Endothelial cell of umbilical vein (primary cell): ENCODE results near the gene BCAR3. TPM values are rescaled to one million over a fixed set of nuclear protein-coding genes. Genes with fewer than 3 reads are reported as not detected.

Source experiments
- BruUV-seq: library from RNA; stranded (reverse); fragments of 400-500 nt; replicated peaks from 2 replicates; lab custom pipeline; 2021; lab: Mats Ljungman, UMichigan
- CTCF ChIA-PET: fragments of 300-600, 350-600 bp; sonication (Branson Sonifier 250); formaldehyde crosslinking; loops from one replicate; lab custom pipeline; 2021; ENCODE audit warnings: antibody characterized with exemption, inconsistent platforms; lab: Charles Lee
- POLR2A ChIA-PET: fragments of 300-600, 350-600 bp; sonication (Branson Sonifier 250); formaldehyde crosslinking; loops from one replicate; lab custom pipeline; 2021; ENCODE audit warnings: antibody characterized with exemption, inconsistent platforms; lab: Charles Lee
- DNase-seq: peaks from one replicate; pipeline ENCODE4 v3.0.0-alpha.2; 2011; ENCODE audit warnings: low read depth, low spot score
- FAIRE-seq: peaks from 2 replicates; lab custom pipeline; 2011; peaks lifted over from hg19 to GRCh38; lab: Jason Lieb, UNC
- H2AFZ ChIP-seq: 2 replicates; pipeline ENCODE4 v1.6.0; 2012; ENCODE audit warnings: low read depth, low read length, control low read depth, inconsistent platforms
- H3K27ac ChIP-seq: 2 replicates; pipeline ENCODE4 v1.5.1; 2011; ENCODE audit warnings: low read depth, mild to moderate bottlenecking, control low read depth, low read length, moderate library complexity; ENCODE audit not compliant: insufficient read depth
- H3K27me3 ChIP-seq, 2 experiments: 2 replicates each; pipeline versions ENCODE4 v1.6.0 to v1.6.1; 2011; ENCODE audit warnings: low read length in 2 of 2, mixed read lengths in 1 of 2; ENCODE audit not compliant: control insufficient read depth in 2 of 2, insufficient read depth in 2 of 2
- H3K36me3 ChIP-seq, 2 experiments: 2 replicates in 1 of 2; 3 replicates in 1 of 2; pipeline ENCODE4 v1.5.1; 2011; ENCODE audit warnings: low read length in 2 of 2, mild to moderate bottlenecking in 1 of 2, moderate library complexity in 1 of 2; ENCODE audit not compliant: control insufficient read depth in 2 of 2, insufficient read depth in 2 of 2; ENCODE audit errors: extremely low read depth in 1 of 2
- H3K4me1 ChIP-seq: 3 replicates; pipeline ENCODE4 v1.5.1; 2011; ENCODE audit warnings: mild to moderate bottlenecking, low read length; ENCODE audit not compliant: control insufficient read depth, insufficient read depth; ENCODE audit errors: extremely low read depth
- H3K4me2 ChIP-seq: 2 replicates; pipeline ENCODE4 v1.6.1; 2011; ENCODE audit warnings: low read length, control low read depth, mixed read lengths; ENCODE audit not compliant: insufficient read depth
- H3K4me3 ChIP-seq, 3 experiments: fragments of 200-600 bp in 1 of 3; sonication (generic), shearing (Covaris generic) in 1 of 3; replicated peaks in 1 of 3; 2 replicates each; pipeline ENCODE4 v1.5.1; 2011 to 2016; ENCODE audit warnings: control low read depth in 3 of 3, low read length in 3 of 3, mild to moderate bottlenecking in 2 of 3, inconsistent platforms in 1 of 3, low read depth in 1 of 3, moderate library complexity in 1 of 3; ENCODE audit not compliant: insufficient read depth in 1 of 3
- H3K79me2 ChIP-seq: 2 replicates; pipeline ENCODE4 v1.6.0; 2012; ENCODE audit warnings: low read length, inconsistent platforms; ENCODE audit not compliant: control insufficient read depth, insufficient read depth
- H3K9ac ChIP-seq: replicated peaks from 2 replicates; pipeline ENCODE3; 2011; ENCODE audit warnings: low read length, control low read depth; ENCODE audit not compliant: insufficient read depth; ENCODE audit errors: extremely low read depth
- H3K9me1 ChIP-seq: replicated peaks from 3 replicates; pipeline ENCODE4 v1.6.0; 2011; ENCODE audit warnings: mild to moderate bottlenecking, low read length; ENCODE audit not compliant: control insufficient read depth, insufficient read depth; ENCODE audit errors: extremely low read depth
- H3K9me3 ChIP-seq: replicated peaks from 2 replicates; pipeline ENCODE4 v1.5.1; 2012; ENCODE audit warnings: low read length, inconsistent platforms; ENCODE audit not compliant: control insufficient read depth, insufficient read depth
- H4K20me1 ChIP-seq: replicated peaks from 2 replicates; pipeline ENCODE3; 2011; ENCODE audit warnings: mild to moderate bottlenecking, low read length; ENCODE audit not compliant: control insufficient read depth, insufficient read depth; ENCODE audit errors: extremely low read depth
- CTCF ChIP-seq, 2 donors: IDR thresholded peaks; 1 replicate in 1 of 2; 2 replicates in 1 of 2; pipeline ENCODE4 v1.5.1; 2011; ENCODE audit warnings: low read length in 2 of 2, mild to moderate bottlenecking in 2 of 2, moderate library complexity in 2 of 2, control low read depth in 1 of 2, inconsistent platforms in 1 of 2, low read depth in 1 of 2; ENCODE audit not compliant: insufficient read depth in 1 of 2; ENCODE audit errors: extremely low read depth in 1 of 2
- EZH2 ChIP-seq: IDR thresholded peaks from 2 replicates; pipeline ENCODE4 v1.6.1; 2012; ENCODE audit warnings: borderline replicate concordance, low read depth, mild to moderate bottlenecking, moderate library complexity, low read length, inconsistent platforms; ENCODE audit not compliant: severe bottlenecking
- FOS ChIP-seq: IDR thresholded peaks from 2 replicates; pipeline ENCODE4 v1.6.1; 2011; ENCODE audit warnings: mild to moderate bottlenecking, low read length, moderate library complexity, borderline replicate concordance; ENCODE audit not compliant: insufficient read depth
- GATA2 ChIP-seq: IDR thresholded peaks from 2 replicates; pipeline ENCODE4 v1.7.0; 2011; ENCODE audit warnings: low read depth, mild to moderate bottlenecking, moderate library complexity, mixed read lengths, low read length; ENCODE audit not compliant: insufficient read length, insufficient read depth
- JUN ChIP-seq: IDR thresholded peaks from 2 replicates; pipeline ENCODE4 v1.6.1; 2011; ENCODE audit warnings: borderline replicate concordance, low read depth; ENCODE audit not compliant: insufficient read length, insufficient read depth
- MYC ChIP-seq: IDR thresholded peaks from one replicate; pipeline ENCODE4 v1.6.1; 2011; ENCODE audit warnings: mild to moderate bottlenecking, low read depth, low read length
- POLR2A ChIP-seq: IDR thresholded peaks from 2 replicates; pipeline ENCODE4 v1.6.1; 2012; ENCODE audit warnings: low read depth, mild to moderate bottlenecking, control low read depth, low read length
- POLR2AphosphoS5 ChIP-seq: IDR thresholded peaks from 2 replicates; pipeline ENCODE4 v1.6.1; 2012; ENCODE audit warnings: low read depth, mild to moderate bottlenecking, control low read depth, low read length, moderate library complexity; ENCODE audit not compliant: insufficient read depth
- dilution Hi-C: fragments of 300-500 bp; cut with MboI; formaldehyde crosslinking; loops from one replicate; pipeline ENCODE4 v1.15.0; 2019; ENCODE audit warnings: low sequenced_read_pairs; ENCODE audit not compliant: extremely low pct_ligation_motif_present
- intact Hi-C: fragments of 100-400 bp; cut with micrococcal nuclease; formaldehyde crosslinking; loops from one replicate; pipeline ENCODE4 v1.10.0; 2022
- polyA plus RNA-seq, 4 experiments: library from polyadenylated mRNA; depleted of rRNA in 3 of 4; stranded (reverse) in 3 of 4; unstranded in 1 of 4; fragments of >200 nt; gene quantifications; 2 replicates each; pipeline versions ENCODE4 v1.2.1 to v1.2.3, GENCODE V29; 2011 to 2012; ENCODE audit warnings: missing spikeins in 1 of 4
- total RNA-seq: library from RNA; stranded (reverse); gene quantifications from 2 replicates; pipeline ENCODE4 v1.2.3, GENCODE V29; 2021
- TF ChIP-seq, protein P1 (sequence below): IDR thresholded peaks from 2 replicates; pipeline ENCODE4 v1.6.1; 2011; ENCODE audit not compliant: insufficient read depth, insufficient read length

BCAR3 gene
- total and polyA plus RNA-seq, 2 donors (not counting 3 experiments of a cell fraction or from before 2014, with no cell fraction given): 17.5 to 32.9 TPM

- no TSS peak for BruUV-seq
- Histone ChIP-seq H4K20me1 (no peaks in the 10 kb centered on the region), H3K27me3 (no peaks in the 10 kb centered on the region), H3K27ac (no peak overlapping the region), H3K79me2 (no peaks in the 10 kb centered on the region), H3K4me3 (no peak overlapping the region), H3K9ac (no peak overlapping the region), H3K9me1 (no peaks in the 10 kb centered on the region), H3K36me3 (peaks cover 0 to under 1% of the 10 kb centered on the region in 2 experiments), H2AFZ (no peak overlapping the region), H3K4me2 (no peak overlapping the region), H3K9me3 (no peaks in the 10 kb centered on the region), H3K4me1 (no peaks in the 10 kb centered on the region)
- CTCF ChIA-PET: interaction anchor here (4.0 kb wide), 1 partner anchor 11 kb away, joined by 10 read pairs; no protein-coding TSS in a partner anchor
- FAIRE-seq (no peak), DNase-seq (no peak)
- dilution Hi-C loops: no loop called here
- TF ChIP-seq, protein P1, sequence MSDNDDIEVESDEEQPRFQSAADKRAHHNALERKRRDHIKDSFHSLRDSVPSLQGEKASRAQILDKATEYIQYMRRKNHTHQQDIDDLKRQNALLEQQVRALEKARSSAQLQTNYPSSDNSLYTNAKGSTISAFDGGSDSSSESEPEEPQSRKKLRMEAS: no peak
- TF ChIP-seq POLR2AphosphoS5 (no peak), EZH2 (no peak), MYC (no peak), FOS (no peak)
- POLR2A ChIA-PET: no interaction called here
- intact Hi-C loops: no loop called here
These were observed 140.6 kb downstream of the BCAR3 start for GRCh38 chr1:93541045-93541444.

DNA sequence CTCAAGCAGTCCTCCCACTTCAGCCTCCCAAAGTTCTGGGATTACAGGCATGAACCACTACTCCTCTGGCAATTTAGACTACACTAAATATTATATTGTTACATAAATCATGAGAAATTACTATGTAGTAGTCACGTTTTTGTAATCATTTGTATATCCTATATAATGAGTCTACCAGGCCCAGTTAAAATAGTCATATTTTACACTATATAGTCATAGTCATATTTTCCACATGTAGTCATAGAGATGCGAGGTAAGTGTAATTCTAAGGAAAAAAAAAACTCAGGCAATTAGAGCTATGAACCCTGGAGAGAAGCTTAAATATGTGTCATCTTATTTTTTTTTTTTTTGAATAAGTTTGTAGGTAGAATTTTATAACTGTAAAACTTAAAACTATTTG, 143.7 kb downstream of the BCAR3 start:
- POLR2A ChIA-PET: no interaction called here
- Histone ChIP-seq H3K9ac (no peak overlapping the region), H3K4me1 (no peaks in the 10 kb centered on the region), H3K9me3 (no peaks in the 10 kb centered on the region), H3K4me2 (no peak overlapping the region), H2AFZ (no peak overlapping the region), H3K36me3 (peaks cover 2 to 4% of the 10 kb centered on the region in 2 experiments), H3K4me3 (no peak overlapping the region), H3K79me2 (no peaks in the 10 kb centered on the region), H4K20me1 (no peaks in the 10 kb centered on the region), H3K27ac (no peak overlapping the region), H3K9me1 (no peaks in the 10 kb centered on the region), H3K27me3 (no peaks in the 10 kb centered on the region)
- intact Hi-C loops: no loop called here
- DNase-seq (no peak), FAIRE-seq (no peak)
- no TSS peak for BruUV-seq
- TF ChIP-seq POLR2AphosphoS5 (no peak), MYC (no peak), JUN (no peak), POLR2A (no peak), CTCF (IDR thresholded peaks at IDR 0.05; ENCODE audit: extremely low read depth in 1 of 2, insufficient read depth in 1 of 2, low read depth in 1 of 2, low read length in 2 of 2) (no peak), EZH2 (no peak), GATA2 (no peak), FOS (no peak)
- TF ChIP-seq, protein P1: no peak
- CTCF ChIA-PET: interaction anchor here (0.7 to 2.9 kb wide), 5 partner anchors 8 to 234 kb away, joined by 3 to 8 read pairs (median 3); no protein-coding TSS in a partner anchor
- dilution Hi-C loops: no loop called here
